GM21717 (cell line): ENCODE measurements around the gene CTDSP1.

Experiments used
- ATAC-seq: cut with Tn5 transposase; IDR thresholded peaks from one replicate; pipeline ENCODE4 v1.9.1; 2021; ENCODE audit warnings: mild to moderate bottlenecking, moderate library complexity; ENCODE audit not compliant: unreplicated experiment

The CTDSP1 gene

GRCh38 chr2:218382785-218383184, 16.9 kb upstream of the CTDSP1 start:
- no peak for ATAC-seq

GRCh38 chr2:218383892-218384519, 15.7 kb upstream of the CTDSP1 start:
- ATAC-seq = no peak

- ATAC-seq = no peak
Measured at GRCh38 chr2:218384975-218385374, 14.7 kb upstream of the CTDSP1 start.

GRCh38 chr2:218386505-218387368, 12.9 kb upstream of the CTDSP1 start:
- no peak for ATAC-seq

- no peak for ATAC-seq
Measured at GRCh38 chr2:218387369-218388194, 12.1 kb upstream of the CTDSP1 start.

GRCh38 chr2:218389333-218390150, 10.1 kb upstream of the CTDSP1 start:
- ATAC-seq = no peak

GRCh38 chr2:218391202-218391601, 8.5 kb upstream of the CTDSP1 start:
- ATAC-seq = no peak

GRCh38 chr2:218392459-218392858, 7.2 kb upstream of the CTDSP1 start:
- ATAC-seq = no peak

- no peak for ATAC-seq
Measured at GRCh38 chr2:218392891-218393462, 6.7 kb upstream of the CTDSP1 start.

GRCh38 chr2:218393750-218394290, 5.8 kb upstream of the CTDSP1 start:
- no peak for ATAC-seq

GRCh38 chr2:218394298-218395089, 5.2 kb upstream of the CTDSP1 start:
- no peak for ATAC-seq

GRCh38 chr2:218395090-218395444, 4.6 kb upstream of the CTDSP1 start:
- no peak for ATAC-seq

- ATAC-seq = no peak
Measured at GRCh38 chr2:218395456-218395825, 4.2 kb upstream of the CTDSP1 start.

- ATAC-seq = peak; percentile 38
Measured at GRCh38 chr2:218395826-218396687, 3.6 kb upstream of the CTDSP1 start.

- no peak for ATAC-seq
Measured at GRCh38 chr2:218396688-218397462, 2.8 kb upstream of the CTDSP1 start.

- ATAC-seq = no peak
Measured at GRCh38 chr2:218397463-218397819, 2.2 kb upstream of the CTDSP1 start.

- peak; percentile 23 for ATAC-seq
Measured at GRCh38 chr2:218397820-218398436, 1.7 kb upstream of the CTDSP1 start.
